Dedifferentiated amniotic fluid mesenchymal stem cell (primary cell): ENCODE results near the gene MED12L.
A peak's percentile ranks its signal among the peaks of the same experiment; 100 is the strongest.
"Not testable (repeated sequence)": the region's sequence is repeated elsewhere in the genome, so short reads cannot be mapped to it uniquely, and the experiment has no call there.

Experiments used
- DNase-seq: peaks from one replicate; pipeline ENCODE4 v3.0.0-alpha.2; 2016; ENCODE audit errors: extremely low spot score

The MED12L gene

DNA sequence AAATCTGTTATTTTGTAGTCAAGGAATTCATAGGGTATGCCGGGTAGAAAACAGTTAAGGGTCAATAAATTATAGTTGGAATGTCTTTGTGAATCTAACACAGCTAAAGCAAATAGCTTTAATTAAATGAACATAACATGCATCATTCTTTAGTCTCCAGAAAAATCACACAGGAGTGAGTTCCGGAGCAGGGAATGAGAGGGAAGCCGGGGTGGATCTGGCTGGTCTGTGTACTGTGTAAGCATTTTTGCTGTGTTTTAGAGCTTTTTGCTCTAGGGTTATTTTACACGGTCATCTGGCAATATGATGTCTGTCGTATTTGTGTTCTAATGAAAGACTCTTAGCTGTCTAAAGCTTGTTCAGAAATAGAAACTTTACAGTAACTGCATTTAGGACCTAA lies 57.5 kb downstream of the MED12L start:
- no peak for DNase-seq

DNA sequence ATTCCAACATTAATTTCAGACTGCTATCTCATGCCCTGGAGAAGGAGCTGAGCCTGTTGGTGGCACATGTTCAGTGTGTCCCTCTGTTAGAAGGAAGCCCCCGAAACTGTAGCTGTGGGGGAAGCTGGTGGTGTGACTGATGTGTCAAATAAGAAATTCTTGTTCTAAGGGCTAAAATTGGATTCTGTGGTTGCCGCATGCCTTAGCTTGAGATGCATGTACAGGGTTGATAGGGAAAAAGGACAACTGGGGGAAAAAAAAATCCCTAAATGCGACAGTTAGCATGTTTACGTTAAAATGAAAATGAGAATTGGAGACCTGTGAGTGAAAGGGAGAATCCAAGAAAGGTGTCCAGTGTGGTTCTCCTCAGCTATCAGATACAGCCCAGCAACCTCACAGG lies 58.6 kb downstream of the MED12L start:
- DNase-seq, result no peak

DNA sequence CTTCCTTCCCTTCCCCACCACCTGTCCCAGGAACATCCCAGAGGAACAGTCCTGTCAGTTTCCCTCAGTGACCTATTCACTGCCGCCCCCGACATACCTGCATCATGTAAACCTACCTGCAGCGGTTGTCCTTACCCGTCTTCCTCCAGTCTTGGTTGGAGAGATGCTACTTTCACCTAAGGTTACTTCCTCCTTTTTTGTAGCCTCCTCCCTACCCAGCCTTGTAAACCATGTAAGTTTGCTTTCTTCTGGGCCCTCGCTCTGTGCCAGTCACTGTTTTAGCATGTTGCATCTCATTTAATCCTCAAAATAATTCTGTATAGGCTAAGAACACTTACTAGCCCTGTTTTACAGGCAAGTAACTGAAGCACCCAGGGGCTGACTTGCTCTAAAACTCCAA lies 59.3 kb downstream of the MED12L start:
- no peak for DNase-seq

DNA sequence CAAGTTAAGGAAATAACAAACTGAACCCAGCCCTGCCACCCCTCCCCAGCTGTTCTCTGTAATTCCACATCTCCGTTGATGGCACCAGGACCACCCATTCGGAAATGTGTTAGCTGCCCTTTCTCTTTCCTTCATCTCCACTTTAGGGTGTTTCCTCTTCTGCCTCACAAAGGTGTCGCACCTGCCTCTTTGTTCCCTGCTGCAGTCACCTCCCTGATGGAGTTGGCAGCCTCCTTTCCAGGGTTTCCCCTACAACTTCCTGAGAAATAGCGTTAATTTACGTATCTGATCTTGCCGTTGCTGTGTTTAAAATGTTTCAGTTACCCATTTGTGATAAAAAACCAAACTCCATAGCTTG lies 60.2 kb downstream of the MED12L start:
- DNase-seq, result no peak

DNA sequence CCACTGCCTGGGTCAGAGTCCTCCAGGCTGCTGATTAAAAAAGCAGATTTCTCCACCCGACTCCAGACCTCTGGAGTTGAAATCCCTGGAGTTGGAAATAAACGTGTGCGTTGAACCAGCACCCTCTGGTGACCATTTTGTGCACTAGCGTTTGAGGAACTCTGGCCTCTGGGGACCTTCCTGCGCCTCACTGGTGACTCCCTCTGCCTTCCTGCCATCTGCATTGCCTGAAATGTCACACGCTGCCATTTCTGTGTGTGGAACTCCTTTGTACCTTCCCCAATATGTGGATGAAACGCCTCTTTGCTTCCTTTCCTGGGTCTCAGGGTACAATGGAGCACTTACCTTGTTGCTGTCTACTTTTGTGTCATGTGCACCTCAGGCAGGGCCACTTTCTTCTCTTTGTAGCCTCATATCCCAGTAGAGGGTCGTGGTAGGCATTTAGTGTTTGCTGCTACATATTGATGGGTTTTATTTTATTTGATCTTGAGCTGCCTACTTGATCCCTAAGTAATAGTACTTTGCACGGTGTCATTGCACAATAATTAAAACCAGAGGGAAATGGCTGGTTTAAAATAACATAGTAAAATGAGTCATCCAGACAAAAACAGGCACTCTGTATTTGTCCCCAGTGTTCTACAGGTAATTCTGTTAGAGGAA lies 60.7 kb downstream of the MED12L start:
- peak; percentile 77 for DNase-seq

DNA sequence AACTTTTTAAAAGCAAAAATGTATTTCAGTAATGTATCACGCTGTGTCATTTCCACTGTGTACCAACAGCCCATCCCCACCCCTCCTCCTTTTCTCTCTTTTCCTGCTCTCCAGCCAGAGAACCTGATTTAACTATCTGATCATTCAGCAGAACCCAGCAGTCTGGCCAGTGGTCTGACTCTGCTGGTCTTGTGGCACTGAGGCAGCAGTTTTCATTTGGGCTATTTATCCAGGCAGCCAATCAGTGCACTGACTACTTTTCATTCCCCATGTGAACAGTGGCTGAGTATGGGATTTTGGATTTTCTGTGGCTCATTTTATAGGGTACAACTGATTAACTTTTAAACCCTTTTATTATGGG lies 61.2 kb downstream of the MED12L start:
- no peak for DNase-seq

DNA sequence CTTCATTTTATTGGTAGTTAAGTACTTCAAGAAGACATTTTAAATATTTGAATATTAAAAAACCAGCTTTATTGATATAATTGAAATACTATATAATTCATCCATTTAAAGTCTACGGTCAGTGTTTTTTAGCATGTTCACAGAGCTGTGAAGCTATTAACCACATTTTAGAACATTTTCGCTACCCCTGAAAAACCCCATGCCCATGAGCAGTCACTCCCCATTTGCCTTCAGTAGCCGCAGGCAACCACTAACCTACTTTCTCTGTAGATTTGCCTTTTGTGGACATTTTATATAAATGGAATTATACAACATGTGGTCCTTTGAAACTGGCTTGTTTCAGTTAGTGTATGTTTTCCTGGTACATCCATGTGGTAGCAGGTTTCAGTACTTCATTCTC lies 61.8 kb downstream of the MED12L start:
- DNase-seq, result no peak

DNA sequence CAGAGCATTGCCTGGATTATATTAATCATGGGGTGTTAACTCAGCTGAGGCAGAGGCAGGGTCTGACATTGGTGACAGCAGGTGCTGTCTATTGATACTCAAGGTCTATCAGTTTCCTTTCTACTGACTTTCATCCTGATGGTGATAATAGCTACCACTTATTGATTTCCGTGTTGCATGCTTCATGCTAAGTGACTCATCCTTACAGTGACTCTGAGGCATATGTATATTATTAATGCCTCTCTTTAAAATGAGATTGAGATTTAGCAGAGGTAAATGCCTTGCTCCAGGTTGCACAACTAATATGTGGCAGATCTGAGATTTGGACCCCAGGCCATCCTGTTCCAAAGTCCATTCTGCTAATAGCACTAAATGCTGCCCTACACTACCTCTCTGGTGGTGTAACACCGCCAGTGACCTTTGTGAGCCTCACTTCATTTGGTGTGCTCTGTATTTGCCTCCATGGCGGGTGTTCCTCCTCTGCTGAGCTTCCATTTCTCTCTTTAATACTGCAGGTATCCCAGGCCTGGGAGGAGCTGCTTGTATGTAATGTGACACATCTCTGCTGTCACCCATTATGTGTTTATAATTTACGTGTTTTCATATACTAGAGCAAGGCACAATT lies 67.1 kb downstream of the MED12L start:
- DNase-seq, result no peak

DNA sequence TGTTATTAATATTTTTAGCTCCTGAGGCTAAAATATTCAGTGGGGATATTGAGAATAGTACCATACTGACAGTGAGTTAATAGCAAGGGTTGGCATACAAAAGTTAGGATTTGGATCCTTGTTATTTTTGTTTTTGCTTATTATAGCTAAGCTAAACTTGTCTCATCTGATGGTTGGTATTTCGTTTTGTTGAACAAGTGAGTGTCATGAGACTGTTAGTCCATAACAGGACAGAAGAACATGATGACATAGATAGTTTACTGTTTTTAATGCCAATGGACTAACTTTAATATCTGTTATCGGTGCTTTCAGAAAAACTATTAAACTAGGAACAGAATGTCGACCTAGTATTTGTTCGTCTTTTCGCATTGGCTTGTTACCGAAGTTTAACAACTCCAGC lies 69.1 kb downstream of the MED12L start:
- no peak for DNase-seq

DNA sequence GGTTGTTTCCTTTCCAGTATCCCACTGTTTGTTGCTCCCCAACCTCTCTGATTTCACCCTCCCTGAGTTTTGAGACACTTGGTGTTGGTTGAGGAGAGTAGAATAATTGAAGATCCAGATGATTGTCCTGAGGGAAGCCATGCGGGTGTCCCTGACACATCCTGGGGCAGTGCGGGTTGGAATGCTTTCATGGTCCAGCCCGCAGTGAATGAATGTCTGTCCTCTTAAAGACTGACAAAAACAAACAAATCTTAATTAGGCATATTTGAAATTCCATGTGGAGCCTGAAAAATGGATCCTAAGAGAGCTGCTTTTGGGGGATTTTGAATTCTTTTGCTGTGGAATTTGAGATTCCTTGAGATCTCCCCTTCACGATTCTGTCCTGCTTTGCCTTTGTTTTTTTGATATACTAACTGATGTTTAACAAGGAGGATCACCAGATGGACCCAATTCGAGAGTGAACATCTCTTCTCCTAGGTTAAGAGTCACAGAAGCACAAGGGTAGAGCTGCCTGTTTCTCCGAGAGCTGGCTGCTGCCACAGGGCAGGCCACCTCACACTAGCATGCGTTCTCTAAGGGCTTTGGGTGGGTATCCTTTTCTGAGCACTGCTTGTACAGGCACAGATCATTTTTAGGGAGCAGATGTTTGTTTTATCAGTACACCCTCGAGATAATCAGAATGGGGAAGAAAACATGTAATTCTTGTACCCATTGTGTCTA lies 70.1 kb downstream of the MED12L start:
- DNase-seq, result no peak

DNA sequence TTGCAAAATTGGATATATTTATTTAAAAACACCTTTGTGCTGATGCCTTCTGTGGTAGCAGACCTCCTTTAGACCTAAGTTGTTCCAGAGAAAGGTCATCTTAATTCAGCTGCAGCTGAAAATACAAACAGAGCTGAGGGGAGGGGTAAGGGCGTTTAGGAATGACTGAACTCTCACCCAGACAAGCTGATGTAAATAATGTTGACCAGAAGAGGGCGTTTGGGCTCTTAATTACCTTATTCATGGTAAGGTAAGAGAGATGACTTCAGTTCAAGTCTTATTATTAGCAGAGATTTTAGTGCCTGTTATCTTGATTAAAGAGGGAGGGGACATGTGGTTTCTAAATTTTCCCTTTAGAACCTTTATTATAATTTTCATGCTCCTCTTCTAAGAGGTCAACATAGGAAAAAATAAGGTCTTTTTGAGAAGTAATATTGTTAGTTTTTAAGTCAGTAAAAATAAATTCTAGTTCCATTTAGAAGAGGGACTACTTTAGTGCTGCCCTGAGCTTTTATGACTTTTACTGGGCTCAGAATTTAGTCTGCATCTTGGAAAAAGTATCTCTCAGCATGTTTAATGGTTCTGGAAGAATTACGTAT lies 71.3 kb downstream of the MED12L start:
- no peak for DNase-seq

DNA sequence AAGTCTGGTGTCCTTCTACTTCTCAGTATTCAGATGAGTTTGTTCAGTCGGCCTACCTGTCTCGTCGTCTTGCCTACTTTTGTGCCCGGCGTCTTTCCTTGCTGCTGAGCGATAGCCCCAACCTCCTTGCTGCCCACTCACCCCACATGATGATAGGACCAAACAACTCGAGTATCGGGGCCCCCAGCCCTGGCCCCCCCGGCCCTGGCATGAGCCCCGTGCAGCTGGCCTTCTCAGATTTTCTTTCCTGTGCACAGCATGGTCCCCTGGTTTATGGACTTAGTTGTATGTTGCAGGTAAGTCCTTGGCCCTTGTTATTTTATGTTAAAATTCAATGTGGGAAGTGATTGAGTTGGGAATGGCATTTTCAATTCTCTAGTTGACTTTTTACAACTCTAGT lies 74.3 kb downstream of the MED12L start:
- DNase-seq, result no peak

DNA sequence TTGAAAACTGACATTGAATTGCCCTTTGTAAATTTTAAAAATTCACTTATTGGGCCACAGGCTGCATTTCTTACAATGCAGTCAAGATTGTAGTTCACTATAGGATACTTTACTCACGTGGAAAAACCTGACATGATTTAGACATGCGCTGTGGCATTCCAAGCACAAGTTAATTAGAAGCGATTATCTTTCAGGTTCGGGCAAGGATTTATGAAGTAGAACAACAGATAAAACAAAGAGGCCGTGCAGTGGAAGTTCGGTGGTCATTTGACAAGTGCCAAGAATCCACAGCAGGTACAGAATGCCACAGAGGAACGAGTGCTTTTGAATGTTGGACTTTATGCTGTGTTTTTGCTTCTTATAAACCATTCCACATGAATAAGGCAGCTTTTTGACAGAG lies 79.8 kb downstream of the MED12L start:
- DNase-seq, result no peak

DNA sequence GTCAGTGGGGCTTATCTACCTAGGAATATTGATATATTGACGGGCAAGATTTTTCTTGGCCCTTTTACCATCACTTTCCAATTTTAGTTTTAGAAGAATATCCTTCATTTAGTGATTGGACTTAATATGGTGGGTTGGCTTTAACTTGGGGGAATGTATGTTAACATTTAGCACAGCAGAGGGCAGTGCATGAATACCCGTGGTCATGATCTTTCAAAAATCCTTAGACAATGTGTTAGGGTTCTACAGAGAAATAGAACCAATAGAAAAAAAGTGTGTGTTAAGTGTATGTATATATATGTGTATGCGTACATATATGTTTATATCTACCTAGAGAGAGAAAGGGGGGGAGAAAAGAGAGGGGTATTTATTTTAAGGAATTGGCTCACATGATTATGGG lies 80.7 kb downstream of the MED12L start:
- DNase-seq, result no peak

DNA sequence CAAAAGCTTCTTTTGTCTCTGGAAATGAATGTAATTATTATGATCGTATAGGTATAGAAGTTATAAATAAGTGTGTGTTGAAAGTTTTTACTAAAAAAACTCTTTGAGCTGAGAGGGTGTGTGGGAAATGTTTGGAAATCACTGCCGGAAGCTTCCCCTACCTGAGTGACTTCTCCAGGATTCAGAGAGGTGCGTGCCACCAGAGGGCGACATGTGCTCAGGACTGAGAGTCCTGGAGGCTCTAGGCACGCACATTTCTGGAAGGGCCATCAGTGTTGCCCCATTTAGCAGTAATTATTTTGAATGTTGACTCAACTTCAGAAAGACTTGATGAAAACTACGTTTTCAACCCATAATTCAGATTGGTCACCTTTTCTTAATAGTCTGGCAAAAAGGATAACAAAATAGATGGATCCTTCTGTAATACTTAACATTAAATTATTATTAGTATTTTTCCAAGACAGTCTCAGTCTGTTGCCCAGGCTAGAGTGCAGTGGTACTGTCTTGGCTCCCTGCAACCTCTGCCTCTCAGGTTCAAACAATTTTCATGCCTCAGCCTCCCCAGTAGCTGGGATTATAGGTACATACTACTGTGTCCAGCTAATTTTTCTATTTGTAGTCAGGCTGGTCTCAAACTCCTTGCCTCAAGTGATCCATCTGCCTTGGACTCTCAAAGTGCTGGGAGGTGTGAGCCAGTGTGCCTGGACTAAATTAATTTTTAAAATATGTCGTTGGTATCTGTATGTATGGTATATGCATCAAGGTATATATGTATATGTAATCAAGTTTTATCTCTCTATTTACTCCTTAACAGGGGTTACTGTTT lies 83.0 kb downstream of the MED12L start:
- peak; percentile 72 for DNase-seq

DNA sequence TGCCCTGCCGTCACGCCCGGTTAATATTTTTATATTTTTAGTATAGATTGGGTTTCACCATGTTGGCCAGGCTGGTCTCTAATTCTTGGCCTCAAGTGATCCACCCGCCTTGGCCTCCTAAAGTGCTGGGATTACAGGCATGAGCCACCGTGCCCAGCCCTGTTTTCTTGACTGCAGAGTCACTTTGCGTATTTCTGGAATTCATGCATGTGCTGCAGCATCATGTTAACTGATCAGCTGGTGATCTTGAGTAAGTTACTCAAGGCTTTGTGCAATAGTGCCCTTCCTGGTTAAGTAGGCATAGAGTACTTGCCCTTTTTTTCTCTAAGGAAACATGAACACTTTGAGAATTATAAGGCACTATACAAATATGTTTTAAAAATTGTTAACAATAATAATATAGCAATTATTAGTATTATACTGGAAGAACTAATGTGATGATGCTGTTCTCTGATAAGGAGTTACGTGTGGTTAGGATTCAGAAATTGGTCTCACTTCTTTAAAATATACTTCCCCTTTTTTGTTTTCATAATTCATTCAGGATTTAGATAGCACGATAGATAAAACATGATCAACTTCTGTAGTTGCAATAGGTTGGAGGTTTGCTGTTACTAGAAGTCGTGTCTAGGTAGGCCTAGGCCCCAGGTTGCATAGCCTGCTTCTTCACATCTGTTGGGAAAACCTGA lies 83.9 kb downstream of the MED12L start:
- DNase-seq, result no peak

DNA sequence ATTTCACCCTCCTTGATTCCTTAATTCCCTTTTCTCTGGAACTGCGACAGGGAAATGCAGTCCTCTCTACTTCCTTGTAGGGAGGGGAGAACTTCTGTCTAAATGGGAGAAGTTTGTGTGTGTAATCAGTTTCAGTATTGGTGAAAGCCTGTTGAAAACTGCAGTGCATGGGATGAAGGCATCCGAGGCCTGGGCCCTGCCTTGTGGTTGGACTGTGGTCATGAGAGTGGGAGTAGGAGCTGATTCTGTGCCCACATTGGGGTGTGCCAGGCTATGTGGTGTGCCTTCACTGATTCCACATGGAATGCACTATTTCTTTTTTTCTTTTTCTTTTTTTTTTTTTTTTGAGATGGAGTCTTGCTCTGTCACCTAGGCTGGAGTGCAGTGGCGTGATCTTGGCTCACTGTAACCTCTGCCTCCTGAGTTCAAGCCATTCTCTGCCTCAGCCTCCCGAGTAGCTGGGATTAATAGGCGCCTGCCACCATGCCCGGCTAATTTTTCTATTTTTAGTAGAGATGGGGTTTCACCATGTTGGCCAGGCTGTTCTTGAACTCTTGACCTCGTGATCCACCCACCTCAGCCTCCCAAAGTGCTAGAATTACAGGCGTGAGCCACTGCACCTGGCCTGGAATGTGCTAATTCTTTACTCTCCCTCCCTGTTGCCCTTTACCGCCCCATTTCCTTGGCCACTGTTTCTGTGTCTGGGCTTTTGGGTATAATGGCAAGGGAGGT lies 84.7 kb downstream of the MED12L start:
- not testable (repeated sequence) for DNase-seq

DNA sequence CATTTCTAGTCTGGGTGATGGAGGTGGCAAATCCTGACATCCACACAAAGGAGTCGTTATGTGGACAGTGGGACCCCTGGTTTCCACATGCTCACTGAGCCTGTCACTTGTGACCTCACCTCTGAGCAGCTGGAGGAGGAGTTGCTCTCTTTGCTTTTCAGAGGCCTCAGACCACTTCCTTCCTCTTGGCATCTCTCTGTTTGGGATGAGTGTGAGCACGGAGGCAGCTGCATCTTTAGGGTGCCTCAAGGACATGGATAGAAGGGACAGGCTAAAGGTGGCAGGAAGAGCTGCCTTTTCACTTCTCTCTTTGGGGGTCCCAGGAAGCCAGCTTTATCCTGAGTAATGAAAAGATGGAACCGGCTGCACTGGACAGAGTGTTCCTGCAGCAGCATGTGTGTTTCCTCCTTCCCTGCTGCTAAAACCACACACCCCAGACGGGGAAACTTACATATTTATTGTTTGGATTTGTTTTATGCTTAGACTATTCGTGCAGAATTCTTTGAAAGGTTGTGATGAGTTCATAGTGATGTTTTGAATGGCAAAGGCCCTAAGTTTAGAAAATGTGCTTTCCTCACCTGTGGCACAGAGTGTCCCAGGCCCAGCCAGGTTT lies 85.8 kb downstream of the MED12L start:
- DNase-seq, result no peak

DNA sequence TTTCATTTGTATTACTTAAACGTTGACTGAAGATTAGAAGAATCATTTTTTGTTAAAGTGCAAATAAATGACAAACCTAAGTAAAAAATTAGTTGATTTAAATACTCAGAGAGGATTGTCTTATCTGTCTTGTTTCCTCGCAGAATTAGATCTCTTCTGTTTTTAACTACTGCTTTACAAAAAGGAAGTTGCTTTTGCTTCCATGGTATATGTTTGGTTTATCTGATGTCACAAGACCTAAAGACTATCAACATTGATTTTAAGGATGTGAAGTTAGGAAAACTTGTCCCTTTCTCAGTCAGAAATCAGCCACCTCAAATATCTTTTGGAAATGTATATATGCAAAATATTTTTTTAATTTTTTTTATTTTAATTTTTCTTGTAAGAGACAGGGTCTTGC lies 88.9 kb downstream of the MED12L start:
- DNase-seq, result no peak

DNA sequence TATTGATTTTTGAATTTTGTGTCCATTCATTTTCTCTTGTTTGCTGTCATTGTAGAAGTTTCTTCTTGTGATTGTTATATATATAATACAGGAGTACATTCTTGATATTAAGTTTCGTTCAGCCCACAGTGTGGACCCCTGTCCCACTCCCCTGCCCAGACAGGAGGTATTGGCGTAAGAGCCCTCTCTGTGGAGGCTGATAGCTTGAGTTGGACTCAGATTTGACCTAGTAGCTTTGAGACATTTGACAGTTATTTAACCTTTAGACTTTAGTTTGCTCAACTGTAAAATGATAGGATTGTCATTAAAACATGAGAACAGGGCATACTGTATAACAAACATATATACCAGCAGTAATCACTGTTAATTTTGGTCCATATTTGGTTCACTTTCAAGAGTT lies 90.5 kb downstream of the MED12L start:
- DNase-seq, result no peak
